Mesothelial cell of epicardium (in vitro differentiated cells): ENCODE data around the gene TSR2. TPM values are rescaled to one million over a fixed set of nuclear protein-coding genes. Genes with fewer than 3 reads are reported as not detected.
A peak's percentile ranks its signal among the peaks of the same experiment; 100 is the strongest.

ENCODE experiments used
- DNase-seq, 2 experiments: peaks; one replicate each; pipeline ENCODE4 v3.0.0; 2021; ENCODE audit warnings: low spot score in 2 of 2; ENCODE audit not compliant: unreplicated experiment in 2 of 2
- H3K27ac Mint-ChIP-seq: 2 replicates; pipeline ENCODE4 v1.8.0; 2021; ENCODE audit warnings: mixed read lengths
- H3K27me3 Mint-ChIP-seq: 2 replicates; pipeline ENCODE4 v1.8.0; 2021; ENCODE audit warnings: low read depth, mixed read lengths
- H3K36me3 Mint-ChIP-seq: 2 replicates; pipeline ENCODE4 v1.8.0; 2021; ENCODE audit warnings: mixed read lengths
- H3K4me1 Mint-ChIP-seq: 2 replicates; pipeline ENCODE4 v1.8.0; 2021; ENCODE audit warnings: mixed read lengths
- H3K4me3 Mint-ChIP-seq: 2 replicates; pipeline ENCODE4 v1.8.0; 2021; ENCODE audit warnings: mild to moderate bottlenecking, moderate library complexity, mixed read lengths
- H3K9me3 Mint-ChIP-seq: 2 replicates; pipeline ENCODE4 v1.8.0; 2021; ENCODE audit warnings: mixed read lengths
- total RNA-seq: library from RNA; stranded (reverse); gene quantifications from 3 replicates; pipeline ENCODE4 v1.2.1, GENCODE V29; 2021
- TF ChIP-seq, protein P1 (sequence below): fragments of 200-600 bp; sonication (generic); IDR thresholded peaks from one replicate; pipeline ENCODE4 v1.5.0; 2021; ENCODE audit warnings: antibody characterized with exemption; ENCODE audit not compliant: unreplicated experiment

Gene TSR2
- total RNA-seq, 1 donor from 2014 or later: 25.1 TPM

DNA sequence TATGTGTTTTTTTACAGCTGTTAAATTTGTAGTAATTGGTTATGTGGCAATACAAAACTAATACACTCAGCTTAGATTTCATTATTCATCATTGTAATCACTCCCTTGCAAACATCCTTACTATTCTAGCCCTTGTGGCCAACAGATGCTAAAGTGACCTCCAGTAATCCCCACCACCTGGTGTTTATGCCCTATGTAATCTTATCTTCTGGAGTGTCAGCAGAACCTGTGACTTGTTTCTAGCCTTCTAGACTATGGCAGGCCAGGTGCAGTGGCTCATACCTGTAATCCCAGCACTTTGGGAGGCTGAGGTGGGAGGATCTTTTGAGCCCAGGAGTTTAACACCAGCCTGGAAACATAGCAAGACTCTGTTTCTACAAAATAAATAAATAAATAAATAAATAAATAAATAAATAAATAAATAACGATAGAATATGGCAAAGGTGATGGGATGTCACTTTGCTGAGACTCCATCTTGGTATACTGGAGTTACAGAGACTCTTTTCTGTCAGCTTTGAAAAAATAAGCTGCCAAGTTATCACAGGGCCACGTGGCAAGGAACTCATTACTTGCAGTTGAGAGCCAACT, 12.3 kb upstream of the TSR2 start:
- DNase-seq: no peak
- Mint-ChIP-seq H3K27ac (no peak overlapping the region), H3K4me1 (no peaks in the 10 kb centered on the region), H3K9me3 (peaks cover 10% of the 10 kb centered on the region), H3K27me3 (no peaks in the 10 kb centered on the region), H3K4me3 (no peak overlapping the region), H3K36me3 (no peaks in the 10 kb centered on the region)
- TF ChIP-seq, protein P1, sequence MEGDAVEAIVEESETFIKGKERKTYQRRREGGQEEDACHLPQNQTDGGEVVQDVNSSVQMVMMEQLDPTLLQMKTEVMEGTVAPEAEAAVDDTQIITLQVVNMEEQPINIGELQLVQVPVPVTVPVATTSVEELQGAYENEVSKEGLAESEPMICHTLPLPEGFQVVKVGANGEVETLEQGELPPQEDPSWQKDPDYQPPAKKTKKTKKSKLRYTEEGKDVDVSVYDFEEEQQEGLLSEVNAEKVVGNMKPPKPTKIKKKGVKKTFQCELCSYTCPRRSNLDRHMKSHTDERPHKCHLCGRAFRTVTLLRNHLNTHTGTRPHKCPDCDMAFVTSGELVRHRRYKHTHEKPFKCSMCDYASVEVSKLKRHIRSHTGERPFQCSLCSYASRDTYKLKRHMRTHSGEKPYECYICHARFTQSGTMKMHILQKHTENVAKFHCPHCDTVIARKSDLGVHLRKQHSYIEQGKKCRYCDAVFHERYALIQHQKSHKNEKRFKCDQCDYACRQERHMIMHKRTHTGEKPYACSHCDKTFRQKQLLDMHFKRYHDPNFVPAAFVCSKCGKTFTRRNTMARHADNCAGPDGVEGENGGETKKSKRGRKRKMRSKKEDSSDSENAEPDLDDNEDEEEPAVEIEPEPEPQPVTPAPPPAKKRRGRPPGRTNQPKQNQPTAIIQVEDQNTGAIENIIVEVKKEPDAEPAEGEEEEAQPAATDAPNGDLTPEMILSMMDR: no peak

GRCh38 chrX:54430519-54430918, 9.7 kb upstream of the TSR2 start:
- Mint-ChIP-seq H3K4me3 (no peak overlapping the region), H3K36me3 (no peaks in the 10 kb centered on the region), H3K9me3 (peaks cover 10% of the 10 kb centered on the region), H3K27me3 (no peaks in the 10 kb centered on the region), H3K27ac (no peak overlapping the region), H3K4me1 (peaks cover 6% of the 10 kb centered on the region)
- TF ChIP-seq, protein P1: no peak
- DNase-seq: no peak

DNA sequence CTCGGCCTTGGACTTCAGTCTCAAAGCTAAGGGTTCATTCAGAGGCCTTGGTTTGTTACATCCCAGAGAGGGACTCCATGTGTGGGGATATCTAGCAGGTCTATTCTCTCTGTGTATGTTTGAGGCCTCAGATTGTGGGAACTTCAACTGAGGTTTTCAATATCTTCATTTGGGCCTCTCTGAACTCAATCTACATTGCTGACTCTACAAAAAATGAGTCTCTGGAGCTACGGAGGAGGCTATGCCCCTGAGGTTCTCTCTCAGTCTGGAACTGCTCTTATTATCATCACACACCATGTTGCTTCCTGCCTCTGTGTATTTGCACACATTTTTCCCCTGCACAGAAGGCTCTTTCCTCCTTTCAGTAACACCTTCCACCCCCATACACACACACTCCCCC, 5.1 kb upstream of the TSR2 start:
- no peaks in the 10 kb centered on the region for H3K27me3 Mint-ChIP-seq
- TF ChIP-seq, protein P1: no peak
- H3K4me3 Mint-ChIP-seq: no peak overlapping the region
- H3K9me3 Mint-ChIP-seq: peaks cover 5% of the 10 kb centered on the region
- peak overlapping the region; percentile 87 for H3K27ac Mint-ChIP-seq
- no peak for DNase-seq
- H3K36me3 Mint-ChIP-seq: no peaks in the 10 kb centered on the region
- peaks cover 7% of the 10 kb centered on the region for H3K4me1 Mint-ChIP-seq

GRCh38 chrX:54442790-54443189, 2.6 kb downstream of the TSR2 start:
- Mint-ChIP-seq H3K36me3 (peaks cover 7% of the 10 kb centered on the region), H3K27ac (no peak overlapping the region), H3K4me3 (no peak overlapping the region), H3K4me1 (peaks cover 5% of the 10 kb centered on the region), H3K27me3 (no peaks in the 10 kb centered on the region), H3K9me3 (peaks cover 30% of the 10 kb centered on the region)
- TF ChIP-seq, protein P1: no peak
- DNase-seq: no peak

DNA sequence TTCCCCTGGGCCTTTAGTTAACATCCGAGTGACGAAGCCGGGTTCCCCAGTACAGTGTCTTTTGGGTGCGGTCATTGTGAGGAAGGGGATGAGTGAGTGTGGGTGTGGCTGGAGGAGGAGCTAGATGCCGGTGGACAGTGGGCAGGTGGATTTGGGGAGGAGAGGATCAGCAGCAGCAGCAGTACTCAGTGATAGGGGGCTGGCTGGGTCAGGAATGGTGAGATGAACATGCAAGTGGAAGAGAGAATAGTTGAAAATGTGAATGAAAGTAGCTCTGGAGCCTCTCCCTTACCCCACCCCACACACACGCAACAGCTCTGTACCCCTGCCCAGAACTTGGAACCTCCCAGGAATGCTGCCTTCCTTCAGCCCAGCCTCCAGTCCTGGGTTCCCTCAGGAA, 4.5 kb downstream of the TSR2 start:
- Mint-ChIP-seq H3K9me3 (peaks cover 29% of the 10 kb centered on the region), H3K27me3 (no peaks in the 10 kb centered on the region), H3K36me3 (peaks cover 11% of the 10 kb centered on the region), H3K4me3 (no peak overlapping the region), H3K4me1 (peaks cover 5% of the 10 kb centered on the region), H3K27ac (no peak overlapping the region)
- no peak for DNase-seq
- TF ChIP-seq, protein P1: no peak

- TF ChIP-seq, protein P1: no peak
- peaks cover 33% of the 10 kb centered on the region for H3K9me3 Mint-ChIP-seq
- H3K36me3 Mint-ChIP-seq: peaks cover 15% of the 10 kb centered on the region
- no peaks in the 10 kb centered on the region for H3K27me3 Mint-ChIP-seq
- no peak overlapping the region for H3K4me3 Mint-ChIP-seq
- no peak overlapping the region for H3K27ac Mint-ChIP-seq
- no peak for DNase-seq
- peaks cover 5% of the 10 kb centered on the region for H3K4me1 Mint-ChIP-seq
Observed at GRCh38 chrX:54446084-54446483, 5.9 kb downstream of the TSR2 start.
